H1 (cell line): ENCODE measurements around the gene KIAA1614. TPM values are rescaled to one million over a fixed set of nuclear protein-coding genes. Genes with fewer than 3 reads are reported as not detected.

Experiments used
- CTCF ChIA-PET: fragments of 300-600 bp; sonication (Branson Sonifier 250); formaldehyde crosslinking; loops from one replicate; lab custom pipeline; 2021; ENCODE audit not compliant: partially characterized antibody; lab: Charles Lee
- POLR2A ChIA-PET: fragments of 300-600 bp; sonication (Branson Sonifier 250); formaldehyde crosslinking; loops from one replicate; lab custom pipeline; 2021; ENCODE audit warnings: inconsistent platforms; ENCODE audit not compliant: partially characterized antibody; lab: Charles Lee
- DNase-seq, 2 experiments: peaks; one replicate each; pipeline versions ENCODE4 v3.0.0 to v3.0.0-alpha.2; 2010 to 2022; ENCODE audit warnings: low spot score in 2 of 2, low read depth in 1 of 2, mixed read lengths in 1 of 2
- FAIRE-seq: peaks from 2 replicates; lab custom pipeline; 2011; peaks lifted over from hg19 to GRCh38; lab: Jason Lieb, UNC
- H2AFZ ChIP-seq: 2 replicates; pipeline ENCODE4 v1.8.1; 2012; ENCODE audit warnings: low read length, inconsistent platforms
- H2AK5ac ChIP-seq: 2 replicates; pipeline ENCODE4 v1.6.1; 2013; ENCODE audit warnings: low read depth, low read length
- H2BK120ac ChIP-seq: replicated peaks from 2 replicates; pipeline ENCODE3; 2013; ENCODE audit warnings: low read depth, low read length, inconsistent platforms
- H2BK12ac ChIP-seq: 2 replicates; pipeline ENCODE4 v1.6.1; 2013; ENCODE audit warnings: low read depth, low read length
- H2BK15ac ChIP-seq: 2 replicates; pipeline ENCODE4 v1.6.1; 2013; ENCODE audit warnings: low read length
- H2BK20ac ChIP-seq: 2 replicates; pipeline ENCODE4 v1.6.1; 2013; ENCODE audit warnings: low read length
- H2BK5ac ChIP-seq: 2 replicates; pipeline ENCODE4 v1.6.1; 2013; ENCODE audit warnings: low read depth, low read length
- H3K14ac ChIP-seq: 2 replicates; pipeline ENCODE4 v1.6.1; 2013; ENCODE audit warnings: inconsistent platforms; ENCODE audit not compliant: insufficient read length
- H3K18ac ChIP-seq: 2 replicates; pipeline ENCODE4 v1.6.1; 2013; ENCODE audit warnings: low read length; ENCODE audit errors: extremely low read depth
- H3K23ac ChIP-seq: 2 replicates; pipeline ENCODE4 v1.6.1; 2013; ENCODE audit warnings: inconsistent platforms; ENCODE audit not compliant: insufficient read length
- H3K23me2 ChIP-seq: 2 replicates; pipeline ENCODE4 v1.6.1; 2013; ENCODE audit warnings: low read depth, low read length
- H3K27ac ChIP-seq: 2 replicates; pipeline ENCODE4 v1.6.1; 2011; ENCODE audit warnings: low read depth, low read length, inconsistent platforms
- H3K27me3 ChIP-seq, 4 experiments: replicated peaks in 1 of 4; 1 replicate in 1 of 4; 2 replicates in 3 of 4; pipeline versions ENCODE4 v1.6.1 to v1.8.1; 2011 to 2013; ENCODE audit warnings: low read length in 3 of 4, mild to moderate bottlenecking in 3 of 4, inconsistent platforms in 2 of 4, mixed read lengths in 2 of 4, moderate library complexity in 1 of 4; ENCODE audit not compliant: control insufficient read depth in 3 of 4, insufficient read depth in 3 of 4; ENCODE audit errors: extremely low read depth in 1 of 4
- H3K36me3 ChIP-seq, 4 experiments: 2 replicates each; pipeline versions ENCODE4 v1.6.1 to v1.8.1; 2011 to 2013; ENCODE audit warnings: mild to moderate bottlenecking in 4 of 4, low read length in 3 of 4, moderate library complexity in 2 of 4, control low read depth in 1 of 4, inconsistent platforms in 1 of 4; ENCODE audit not compliant: insufficient read depth in 4 of 4, control insufficient read depth in 2 of 4
- H3K4ac ChIP-seq: replicated peaks from 2 replicates; pipeline ENCODE3; 2013; ENCODE audit warnings: low read length, low read depth, mixed read lengths, inconsistent platforms; ENCODE audit not compliant: insufficient read length
- H3K4me1 ChIP-seq, 4 experiments: replicated peaks in 1 of 4; 1 replicate in 1 of 4; 2 replicates in 3 of 4; pipeline versions ENCODE4 v1.6.1 to v1.8.1; 2011 to 2013; ENCODE audit warnings: low read length in 3 of 4, inconsistent platforms in 2 of 4, mixed read lengths in 1 of 4; ENCODE audit not compliant: insufficient read depth in 4 of 4, control insufficient read depth in 3 of 4
- H3K4me2 ChIP-seq, 2 experiments: 2 replicates each; pipeline versions ENCODE4 v1.6.1 to v1.8.1; 2011 to 2013; ENCODE audit warnings: low read depth in 2 of 2, low read length in 2 of 2, control low read depth in 1 of 2, inconsistent platforms in 1 of 2, mild to moderate bottlenecking in 1 of 2; ENCODE audit not compliant: insufficient read depth in 1 of 2
- H3K4me3 ChIP-seq, 4 experiments: fragments of 200-600, 300-600 bp in 1 of 4; sonication (generic), shearing (Covaris generic), sonication (Bioruptor Twin) in 1 of 4; 2 replicates each; pipeline versions ENCODE4 v1.5.1 to v1.8.1; 2011 to 2016; ENCODE audit warnings: low read length in 4 of 4, low read depth in 3 of 4, control low read depth in 2 of 4, inconsistent platforms in 2 of 4, mild to moderate bottlenecking in 2 of 4, mixed read lengths in 1 of 4, moderate library complexity in 1 of 4; ENCODE audit not compliant: insufficient read depth in 2 of 4; ENCODE audit errors: extremely low read depth in 1 of 4
- H3K56ac ChIP-seq: replicated peaks from 2 replicates; pipeline ENCODE3; 2013; ENCODE audit warnings: low read depth, mild to moderate bottlenecking, mixed read lengths, low read length, inconsistent platforms; ENCODE audit not compliant: insufficient read length
- H3K79me1 ChIP-seq: 2 replicates; pipeline ENCODE4 v1.6.1; 2013; ENCODE audit warnings: low read depth, low read length, control low read depth
- H3K79me2 ChIP-seq, 2 experiments: 2 replicates each; pipeline versions ENCODE4 v1.6.1 to v1.8.1; 2012 to 2013; ENCODE audit warnings: low read length in 2 of 2, mild to moderate bottlenecking in 2 of 2, inconsistent platforms in 1 of 2; ENCODE audit not compliant: insufficient read depth in 2 of 2, control insufficient read depth in 1 of 2
- H3K9ac ChIP-seq, 4 experiments: replicated peaks in 1 of 4; 1 replicate in 1 of 4; 2 replicates in 3 of 4; pipeline versions ENCODE4 v1.6.1 to v1.8.1; 2011 to 2013; ENCODE audit warnings: low read depth in 3 of 4, low read length in 3 of 4, control low read depth in 2 of 4, mild to moderate bottlenecking in 2 of 4, moderate library complexity in 2 of 4, inconsistent platforms in 1 of 4; ENCODE audit errors: extremely low read depth in 1 of 4
- H3K9me3 ChIP-seq, 2 experiments: 2 replicates each; pipeline versions ENCODE4 v1.6.1 to v1.8.1; 2012 to 2013; ENCODE audit warnings: mild to moderate bottlenecking in 2 of 2, moderate library complexity in 2 of 2, control low read depth in 1 of 2, inconsistent platforms in 1 of 2, low read depth in 1 of 2, low read length in 1 of 2, mixed read lengths in 1 of 2; ENCODE audit not compliant: insufficient read depth in 2 of 2
- H4K20me1 ChIP-seq, 2 experiments: replicated peaks in 1 of 2; 2 replicates each; pipeline versions ENCODE3 to v1.8.1; 2011 to 2013; ENCODE audit warnings: inconsistent platforms in 2 of 2, low read length in 2 of 2, mild to moderate bottlenecking in 1 of 2; ENCODE audit not compliant: insufficient read depth in 2 of 2, control insufficient read depth in 1 of 2
- H4K5ac ChIP-seq: 2 replicates; pipeline ENCODE4 v1.6.1; 2013; ENCODE audit warnings: low read length, low read depth, mixed read lengths, inconsistent platforms; ENCODE audit not compliant: insufficient read length
- H4K8ac ChIP-seq: 2 replicates; pipeline ENCODE4 v1.8.0; 2013; ENCODE audit warnings: mild to moderate bottlenecking, moderate library complexity, low read length, inconsistent platforms; ENCODE audit not compliant: insufficient read depth; ENCODE audit errors: extremely low read depth
- H4K91ac ChIP-seq: replicated peaks from 2 replicates; pipeline ENCODE3; 2013; ENCODE audit warnings: low read length, mixed read lengths, inconsistent platforms; ENCODE audit not compliant: insufficient read length
- ASH2L ChIP-seq: fragments of 200-600, 300-600 bp; sonication (generic); IDR thresholded peaks from one replicate; pipeline ENCODE4 v1.7.1; 2017; ENCODE audit warnings: low read length
- CHD2 ChIP-seq: IDR thresholded peaks from 2 replicates; pipeline ENCODE4 v1.6.1; 2012; ENCODE audit warnings: low read length, improper control_type of control experiment
- CTCF ChIP-seq, 3 experiments: IDR thresholded peaks; 1 replicate in 2 of 3; 2 replicates in 1 of 3; pipeline versions ENCODE4 v1.5.1 to v1.6.1; 2011; ENCODE audit warnings: low read length in 3 of 3, mild to moderate bottlenecking in 3 of 3, inconsistent platforms in 2 of 3, low read depth in 1 of 3, moderate library complexity in 1 of 3; ENCODE audit not compliant: insufficient read depth in 1 of 3; ENCODE audit errors: control extremely low read depth in 1 of 3
- HDAC6 ChIP-seq: IDR thresholded peaks from one replicate; pipeline ENCODE4 v1.7.1; 2012; ENCODE audit warnings: low read depth, mild to moderate bottlenecking, inconsistent platforms, low read length, moderate library complexity
- KDM4A ChIP-seq: IDR thresholded peaks from one replicate; pipeline ENCODE4 v1.7.1; 2012; ENCODE audit warnings: low read depth, mild to moderate bottlenecking, moderate library complexity, low read length, inconsistent platforms; ENCODE audit not compliant: severe bottlenecking
- MAFK ChIP-seq: IDR thresholded peaks from 2 replicates; pipeline ENCODE4 v1.6.1; 2012; ENCODE audit warnings: low read depth, mild to moderate bottlenecking, improper control_type of control experiment, low read length
- SP1 ChIP-seq: IDR thresholded peaks from 2 replicates; pipeline ENCODE4 v1.6.1; 2011; ENCODE audit warnings: low read depth, low read length
- TEAD4 ChIP-seq: IDR thresholded peaks from 2 replicates; pipeline ENCODE4 v1.6.1; 2012; ENCODE audit warnings: low read depth, low read length, inconsistent platforms, mixed read lengths
- WGBS, 2 experiments: shearing (Covaris generic) in 1 of 2; methylation state at CpG; one replicate each; pipeline versions ENCODE4 v1.1.6 to v1.1.7; 2013 to 2015; ENCODE audit warnings: low lambda C conversion rate in 2 of 2, mixed read lengths in 2 of 2, inconsistent platforms in 1 of 2, low coverage in 1 of 2, missing lambda C conversion rate in 1 of 2; ENCODE audit not compliant: insufficient replicate concordance in 2 of 2, insufficient coverage in 1 of 2, insufficient read length in 1 of 2; ENCODE audit errors: extremely low coverage in 1 of 2, missing lambda C conversion rate in 1 of 2; 5-methylcytosine and 5-hydroxymethylcytosine counted together
- polyA plus RNA-seq, 7 experiments: library from polyadenylated mRNA; depleted of rRNA in 3 of 7; stranded (reverse) in 5 of 7; unstranded in 2 of 7; fragments of >200 nt in 5 of 7; fragments of 200-250 nt in 2 of 7; gene quantifications; 1 replicate in 5 of 7; 2 replicates in 1 of 7; 4 replicates in 1 of 7; pipeline versions ENCODE4 v1.2.1 to v1.2.3, GENCODE V29; 2011 to 2013; ENCODE audit warnings: missing spikeins in 2 of 7, mixed read lengths in 2 of 7
- total RNA-seq: library from RNA; stranded (reverse); fragmentation: NEBNext Ultra II Directional; extraction: Animal tissue kit (Norgen Biotek cat#: 25700); gene quantifications from 2 replicates; pipeline ENCODE4 v1.2.1, GENCODE V29; 2021

The KIAA1614 gene
- total and polyA plus RNA-seq, 2 of the 8 experiments (the other 6 are each of a cell fraction or from before 2014, with no cell fraction given) = 1.3 to 3.1 TPM

GRCh38 chr1:180902541-180902940 is 10.2 kb upstream of the KIAA1614 start:
- Histone ChIP-seq H2AFZ (no peak overlapping the region), H2BK5ac (no peak overlapping the region), H2BK20ac (no peak overlapping the region), H3K4me3 (no peak overlapping the region), H4K8ac (no peak overlapping the region), H2BK120ac (no peak overlapping the region), H3K23me2 (no peaks in the 10 kb centered on the region), H3K4ac (no peak overlapping the region), H3K36me3 (no peaks in the 10 kb centered on the region), H3K27ac (no peak overlapping the region), H2BK12ac (no peak overlapping the region), H3K27me3 (peaks cover 0 to 3% (median 0%) of the 10 kb centered on the region in 4 experiments; a peak in 2 of 7 replicates), H3K9ac (no peak overlapping the region), H3K4me2 (no peak overlapping the region), H3K9me3 (no peaks in the 10 kb centered on the region), H2AK5ac (no peak overlapping the region), H4K20me1 (no peaks in the 10 kb centered on the region), H3K14ac (no peak overlapping the region), H3K4me1 (peaks cover 0 to 15% (median 6%) of the 10 kb centered on the region in 4 experiments; a peak in 4 of 7 replicates), H4K91ac (no peak overlapping the region), H3K79me1 (no peaks in the 10 kb centered on the region), H3K79me2 (no peaks in the 10 kb centered on the region), H3K18ac (no peak overlapping the region), H4K5ac (no peak overlapping the region), H3K56ac (no peak overlapping the region), H2BK15ac (no peak overlapping the region), H3K23ac (no peak overlapping the region)
- ChIA-PET POLR2A (interaction anchor here (6.1 kb wide), 1 partner anchor 9 kb away, joined by 50 read pairs; the partner anchor contains the start of gene KIAA1614), CTCF (interaction anchor here (1.0 to 7.0 kb wide), 7 partner anchors 8 to 239 kb away, joined by 3 to 43 read pairs (median 4); partner anchors contain the start of gene KIAA1614)
- TF ChIP-seq KDM4A (no peak), MAFK (no peak), SP1 (no peak), ASH2L (no peak), HDAC6 (no peak), CTCF (IDR thresholded peaks at IDR 0.05; ENCODE audit: control extremely low read depth in 1 of 3, insufficient read depth in 1 of 3, low read depth in 1 of 3, low read length in 3 of 3) (no peak), TEAD4 (no peak), CHD2 (no peak)
- DNase-seq = peak in 1 of 2 experiments; percentile 20
- no peak for FAIRE-seq
- WGBS, 2 experiments = 90% methylated on average over 3 of the region's 3 CpGs; no CpG with 5 or more reads in 1 of the 2 experiments
